GM19324 (cell line): ENCODE measurements around the gene ATP8A1.
"Not testable (repeated sequence)": the region's sequence is repeated elsewhere in the genome, so short reads cannot be mapped to it uniquely, and the experiment has no call there.

Source experiments
- ATAC-seq: cut with Tn5 transposase; IDR thresholded peaks from one replicate; pipeline ENCODE4 v1.9.1; 2021; ENCODE audit warnings: mild to moderate bottlenecking, moderate library complexity; ENCODE audit not compliant: unreplicated experiment, low FRiP score

Gene ATP8A1

GRCh38 chr4:42390622-42391354 lies 266.1 kb downstream of the ATP8A1 start:
- no peak for ATAC-seq

- ATAC-seq = no peak
These were observed 271.4 kb downstream of the ATP8A1 start for GRCh38 chr4:42385516-42385915.

- no peak for ATAC-seq
These were observed 275.2 kb downstream of the ATP8A1 start for GRCh38 chr4:42381666-42382065.

GRCh38 chr4:42377497-42377896 lies 279.4 kb downstream of the ATP8A1 start:
- no peak for ATAC-seq

GRCh38 chr4:42372303-42372702 lies 284.6 kb downstream of the ATP8A1 start:
- ATAC-seq = not testable (repeated sequence)

- ATAC-seq = no peak
These were observed 285.3 kb downstream of the ATP8A1 start for GRCh38 chr4:42371305-42372252.

- ATAC-seq = no peak
These were observed 287.4 kb downstream of the ATP8A1 start for GRCh38 chr4:42369489-42369888.

- no peak for ATAC-seq
These were observed 289.9 kb downstream of the ATP8A1 start for GRCh38 chr4:42366959-42367358.

GRCh38 chr4:42364266-42365053 lies 292.4 kb downstream of the ATP8A1 start:
- no peak for ATAC-seq

- ATAC-seq = no peak
These were observed 293.3 kb downstream of the ATP8A1 start for GRCh38 chr4:42363614-42364013.

- no peak for ATAC-seq
These were observed 294.3 kb downstream of the ATP8A1 start for GRCh38 chr4:42362591-42362990.

- no peak for ATAC-seq
These were observed 295.4 kb downstream of the ATP8A1 start for GRCh38 chr4:42361456-42361855.

- no peak for ATAC-seq
These were observed 296.6 kb downstream of the ATP8A1 start for GRCh38 chr4:42360256-42360669.

GRCh38 chr4:42359711-42360110 lies 297.2 kb downstream of the ATP8A1 start:
- no peak for ATAC-seq
